Small intestine (tissue), 7 donors: ENCODE measurements around the gene TNRC6B. TPM values are rescaled to one million over a fixed set of nuclear protein-coding genes. Genes with fewer than 3 reads are reported as not detected.

ENCODE experiments used
- DNase-seq, 2 donors: peaks; one replicate each; pipeline versions ENCODE4 v3.0.0 to v3.0.0-alpha.2; 2013
- FAIRE-seq: peaks from 2 replicates; lab custom pipeline; 2012; peaks lifted over from hg19 to GRCh38; lab: Jason Lieb, UNC
- H3K27ac ChIP-seq, 3 donors: one replicate each; pipeline ENCODE4 v1.5.1; 2013; ENCODE audit warnings: low read length in 2 of 3, mild to moderate bottlenecking in 2 of 3, control low read depth in 1 of 3, inconsistent platforms in 1 of 3, low read depth in 1 of 3, moderate library complexity in 1 of 3
- H3K27me3 ChIP-seq, 3 donors: one replicate each; pipeline ENCODE4 v1.6.1; 2013; ENCODE audit warnings: low read length in 3 of 3, inconsistent platforms in 1 of 3; ENCODE audit not compliant: control insufficient read depth in 3 of 3, insufficient read depth in 3 of 3
- H3K36me3 ChIP-seq, 3 donors: one replicate each; pipeline ENCODE4 v1.6.1; 2013; ENCODE audit warnings: low read length in 3 of 3, inconsistent platforms in 1 of 3, low read depth in 1 of 3, mild to moderate bottlenecking in 1 of 3, moderate library complexity in 1 of 3; ENCODE audit not compliant: control insufficient read depth in 3 of 3, insufficient read depth in 2 of 3
- H3K4me1 ChIP-seq, 3 donors: one replicate each; pipeline ENCODE4 v1.6.1; 2013; ENCODE audit warnings: low read length in 2 of 3, inconsistent platforms in 1 of 3, low read depth in 1 of 3, mild to moderate bottlenecking in 1 of 3, moderate library complexity in 1 of 3; ENCODE audit not compliant: control insufficient read depth in 3 of 3, insufficient read depth in 2 of 3
- H3K4me3 ChIP-seq, 3 donors: one replicate each; pipeline ENCODE4 v1.5.1; 2013; ENCODE audit warnings: low read length in 3 of 3, control low read depth in 1 of 3, inconsistent platforms in 1 of 3, low read depth in 1 of 3, mild to moderate bottlenecking in 1 of 3, moderate library complexity in 1 of 3
- H3K9me3 ChIP-seq, 2 donors: one replicate each; pipeline ENCODE4 v1.6.1; 2013; ENCODE audit warnings: low read depth in 1 of 2, low read length in 1 of 2; ENCODE audit not compliant: control insufficient read depth in 2 of 2, insufficient read depth in 1 of 2
- WGBS, 3 donors: extraction: QIAGEN DNeasy Blood & Tissue Kit; methylation state at CpG; one replicate each; pipeline ENCODE4 v1.1.7; 2013; 5-methylcytosine and 5-hydroxymethylcytosine counted together
- polyA plus RNA-seq, 4 donors: library from polyadenylated mRNA; stranded (reverse) in 3 of 4; unstranded in 1 of 4; fragments of 200-250 nt in 3 of 4; fragments of 120-200 nt in 1 of 4; gene quantifications; one replicate each; pipeline versions ENCODE4 v1.2.1 to v1.2.3, GENCODE V29; 2013
- donor health status: healthy with polysubstance abuse.
- donor health status: control.
- donor health status: control.
- donor health status: Bipolar disorder and iron deficiency.
- donor health status: healthy.

TNRC6B gene
- polyA plus RNA-seq, 4 donors = 2.2 to 9.6 (median 5.9) TPM

DNA sequence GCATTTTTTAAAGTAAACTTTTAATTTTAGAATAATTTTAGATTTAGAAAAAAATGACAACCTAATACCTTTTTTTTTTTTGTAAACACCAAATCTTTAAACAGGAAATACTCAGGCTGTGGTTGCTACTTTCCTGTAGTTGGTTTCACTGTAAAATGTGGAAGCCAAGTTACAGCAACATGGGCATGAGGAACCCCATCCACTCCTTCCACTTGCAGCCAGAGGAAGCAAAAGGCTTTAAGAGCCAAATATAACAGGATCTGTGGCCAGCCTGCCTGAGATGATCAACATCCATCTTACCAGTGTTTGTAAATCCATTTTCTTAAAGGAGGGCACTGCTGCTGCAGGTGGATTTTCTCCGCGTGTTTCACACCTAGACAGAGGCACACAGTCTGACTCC lies 66.2 kb downstream of the TNRC6B start:
- FAIRE-seq (no peak), DNase-seq (peak in 1 of 2 donors; percentile 16)
- WGBS, 3 donors = 82 to 96% (median 91%) methylated on average over 2 of the region's 2 CpGs
- H3K27ac ChIP-seq = no peak overlapping the region
- no peak overlapping the region for H3K4me3 ChIP-seq
- H3K27me3 ChIP-seq = no peaks in the 10 kb centered on the region
- H3K9me3 ChIP-seq = no peaks in the 10 kb centered on the region
- H3K4me1 ChIP-seq = peaks cover 0 to 10% (median 0%) of the 10 kb centered on the region in 3 donors
- peaks cover 0 to 24% (median 3%) of the 10 kb centered on the region in 3 donors for H3K36me3 ChIP-seq

DNA sequence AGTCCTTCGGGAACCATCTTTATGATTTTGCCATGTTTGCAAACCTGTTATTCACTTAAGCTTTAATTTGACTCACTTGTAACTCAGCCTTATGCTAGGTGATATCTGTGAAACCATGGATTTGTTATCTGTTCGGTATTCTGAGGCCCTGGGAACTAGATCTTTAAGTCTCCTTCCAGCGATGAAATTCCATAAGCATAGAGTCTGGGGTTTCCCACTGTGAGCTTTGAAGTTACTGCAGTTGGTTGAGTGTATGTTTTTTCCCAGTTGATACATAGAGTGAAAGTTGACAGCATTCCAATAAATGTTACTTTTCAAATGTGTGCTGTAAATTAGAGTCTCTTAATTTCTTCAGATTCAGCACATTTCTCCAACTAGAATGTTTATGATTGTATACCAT lies 66.9 kb downstream of the TNRC6B start:
- DNase-seq (no peak), FAIRE-seq (no peak)
- H3K27me3 ChIP-seq = no peaks in the 10 kb centered on the region
- H3K27ac ChIP-seq = no peak overlapping the region
- peaks cover 0 to 23% (median 3%) of the 10 kb centered on the region in 3 donors for H3K36me3 ChIP-seq
- H3K4me1 ChIP-seq = peaks cover 0 to 6% (median 0%) of the 10 kb centered on the region in 3 donors
- WGBS, 3 donors = 93 to 99% (median 94%) methylated on average over 3 of the region's 3 CpGs
- no peaks in the 10 kb centered on the region for H3K9me3 ChIP-seq
- H3K4me3 ChIP-seq = no peak overlapping the region

DNA sequence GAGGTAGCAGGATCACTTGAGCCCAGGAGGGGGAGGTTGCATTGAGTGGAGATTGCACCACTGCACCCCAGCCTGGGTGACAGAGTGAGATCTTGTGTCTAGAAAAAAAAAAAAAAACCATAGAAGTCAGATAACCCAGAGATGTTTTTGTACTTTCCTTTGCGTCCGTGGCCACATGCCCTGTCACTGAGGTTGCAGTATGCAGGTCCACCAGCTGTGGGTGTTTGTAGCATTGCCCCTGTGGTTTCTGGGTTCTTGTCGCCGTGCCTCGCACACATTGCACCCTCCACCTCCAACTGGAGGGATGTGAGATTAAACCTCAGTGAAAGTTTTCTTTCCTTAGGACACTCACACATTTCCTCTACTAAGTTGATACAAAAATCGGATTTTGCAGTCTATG lies 70.3 kb downstream of the TNRC6B start:
- Histone ChIP-seq H3K4me1 (peaks cover 0 to 3% (median 0%) of the 10 kb centered on the region in 3 donors), H3K27me3 (no peaks in the 10 kb centered on the region), H3K27ac (no peak overlapping the region), H3K9me3 (no peaks in the 10 kb centered on the region), H3K4me3 (no peak overlapping the region), H3K36me3 (peaks cover 0 to 23% (median 5%) of the 10 kb centered on the region in 3 donors)
- FAIRE-seq (no peak), DNase-seq (peak in 1 of 2 donors; percentile 49)
- WGBS, 3 donors = 66 to 86% (median 71%) methylated on average over 6 of the region's 6 CpGs

DNA sequence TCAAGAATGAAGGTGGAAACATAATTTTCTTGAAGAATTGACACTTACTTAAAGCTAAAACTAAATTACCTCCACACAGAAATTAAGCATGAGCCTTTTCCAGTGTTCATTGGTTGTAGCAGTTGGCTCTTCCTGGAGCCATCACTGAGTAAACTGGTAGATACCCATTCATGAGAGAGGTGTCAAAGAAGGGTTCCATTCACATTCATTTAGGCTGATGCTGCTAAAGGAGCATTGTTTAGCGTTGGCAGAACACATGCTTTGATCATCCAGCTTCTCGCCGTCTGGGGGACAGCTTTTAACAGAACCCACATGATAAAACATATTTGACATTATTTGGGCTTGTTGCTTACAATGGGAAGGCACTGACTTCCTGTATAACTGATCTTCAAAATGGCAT lies 71.6 kb downstream of the TNRC6B start:
- no peaks in the 10 kb centered on the region for H3K9me3 ChIP-seq
- 66 to 92% (median 82%) methylated on average over 3 of the region's 3 CpGs for WGBS, 3 donors
- FAIRE-seq (no peak), DNase-seq (no peak)
- H3K4me1 ChIP-seq = no peaks in the 10 kb centered on the region
- H3K4me3 ChIP-seq = no peak overlapping the region
- no peak overlapping the region for H3K27ac ChIP-seq
- no peaks in the 10 kb centered on the region for H3K27me3 ChIP-seq
- H3K36me3 ChIP-seq = peaks cover 0 to 24% (median 5%) of the 10 kb centered on the region in 3 donors

DNA sequence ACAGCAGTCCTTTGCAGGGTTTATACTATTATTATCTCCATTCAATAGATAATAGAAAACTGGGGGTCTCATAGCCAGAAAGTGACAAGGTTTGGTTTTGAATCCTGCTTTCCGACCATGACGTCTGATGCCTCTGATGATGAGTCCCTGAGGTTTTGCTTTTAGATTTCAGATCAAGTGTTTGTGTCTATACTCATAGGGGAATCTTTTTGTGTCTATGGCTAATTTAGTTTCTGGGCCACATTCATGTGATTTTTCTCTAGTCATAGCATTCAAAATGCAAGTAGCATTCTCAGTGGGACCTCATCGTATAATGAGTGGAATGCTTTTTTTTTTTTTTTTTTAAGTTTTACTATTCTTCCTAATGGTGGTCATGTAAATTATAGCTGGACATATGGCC lies 72.9 kb downstream of the TNRC6B start:
- DNase-seq = no peak
- no peak for FAIRE-seq
- Histone ChIP-seq H3K36me3 (peaks cover 0 to 26% (median 5%) of the 10 kb centered on the region in 3 donors), H3K4me1 (no peaks in the 10 kb centered on the region), H3K9me3 (no peaks in the 10 kb centered on the region), H3K27ac (no peak overlapping the region), H3K4me3 (no peak overlapping the region), H3K27me3 (no peaks in the 10 kb centered on the region)
- WGBS, 3 donors = 81 to 92% (median 88%) methylated on average over 3 of the region's 3 CpGs

DNA sequence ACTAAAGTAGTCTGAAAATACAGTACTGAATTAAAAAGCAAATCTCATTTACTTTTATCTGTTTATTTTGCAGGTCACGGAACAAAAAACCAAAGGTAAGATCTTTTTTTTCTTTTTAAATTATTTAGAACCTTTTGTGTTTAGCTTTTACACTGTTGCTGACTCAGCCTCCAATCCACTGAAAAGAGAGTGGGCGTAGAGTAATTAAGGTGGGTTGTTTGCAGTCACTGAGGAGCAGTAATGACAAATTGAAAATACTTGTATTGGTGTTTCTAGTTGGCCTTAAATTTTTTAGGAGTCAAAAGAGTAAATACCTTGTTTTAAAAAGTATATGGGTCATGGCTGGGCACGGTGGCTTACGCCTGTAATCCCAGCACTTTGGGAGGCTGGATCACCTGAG lies 73.4 kb downstream of the TNRC6B start:
- 93 to 95% (median 94%) methylated on average over 4 of the region's 4 CpGs for WGBS, 3 donors
- no peaks in the 10 kb centered on the region for H3K9me3 ChIP-seq
- DNase-seq (no peak), FAIRE-seq (no peak)
- H3K4me3 ChIP-seq = no peak overlapping the region
- H3K36me3 ChIP-seq = peaks cover 0 to 24% (median 5%) of the 10 kb centered on the region in 3 donors
- no peaks in the 10 kb centered on the region for H3K27me3 ChIP-seq
- H3K4me1 ChIP-seq = no peaks in the 10 kb centered on the region
- no peak overlapping the region for H3K27ac ChIP-seq

DNA sequence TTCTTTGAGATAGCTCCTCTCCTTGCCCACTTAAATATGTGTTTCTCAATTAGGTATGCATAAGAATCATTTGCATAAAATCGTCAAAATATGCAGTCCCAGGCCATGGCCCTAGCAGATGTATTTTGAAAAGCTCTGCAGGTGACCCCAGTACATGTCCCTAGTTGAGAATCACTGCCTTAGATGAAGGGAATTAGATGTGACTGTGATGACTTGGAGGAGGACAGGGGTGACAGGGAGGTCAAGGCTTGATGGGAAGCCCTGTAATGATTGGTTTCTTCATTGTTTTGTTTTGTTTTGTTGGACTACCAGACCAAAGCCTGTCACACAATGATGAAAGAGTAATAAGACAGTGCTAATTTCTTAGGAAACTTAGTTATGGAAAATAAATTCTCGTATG lies 74.4 kb downstream of the TNRC6B start:
- Histone ChIP-seq H3K36me3 (peaks cover 0 to 15% (median 1%) of the 10 kb centered on the region in 3 donors), H3K4me1 (peaks cover 0 to 4% (median 0%) of the 10 kb centered on the region in 3 donors), H3K27ac (no peak overlapping the region), H3K9me3 (no peaks in the 10 kb centered on the region), H3K4me3 (no peak overlapping the region), H3K27me3 (no peaks in the 10 kb centered on the region)
- WGBS, 3 donors = 80 to 82% (median 82%) methylated on average over 2 of the region's 2 CpGs
- DNase-seq (no peak), FAIRE-seq (no peak)

DNA sequence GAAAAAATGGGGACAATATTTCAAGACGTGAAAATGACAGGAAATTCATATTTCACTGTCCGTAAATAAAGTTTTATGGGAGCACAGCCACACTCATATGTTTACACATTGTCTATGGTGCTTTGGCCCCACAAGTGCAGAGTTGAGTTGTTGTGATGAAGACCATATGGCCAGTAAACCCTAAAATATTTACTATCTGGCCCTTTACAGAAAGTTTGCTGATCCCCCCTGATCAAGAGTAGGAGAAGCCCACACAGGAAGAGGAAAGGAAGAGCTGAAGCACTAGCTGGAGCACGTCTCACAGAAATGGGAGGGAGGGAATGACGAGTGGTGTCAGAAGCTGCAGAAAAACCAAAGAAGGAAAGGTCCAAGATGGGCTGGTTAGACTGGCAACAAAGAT lies 78.8 kb downstream of the TNRC6B start:
- DNase-seq (peak in 1 of 2 donors; percentile 9), FAIRE-seq (no peak)
- 69 to 89% (median 83%) methylated on average over 4 of the region's 4 CpGs for WGBS, 3 donors
- no peaks in the 10 kb centered on the region for H3K9me3 ChIP-seq
- peaks cover 3 to 17% (median 10%) of the 10 kb centered on the region in 3 donors for H3K4me1 ChIP-seq
- H3K27ac ChIP-seq = peak overlapping the region in 1 of 3 donors; percentile 18
- H3K4me3 ChIP-seq = no peak overlapping the region
- no peaks in the 10 kb centered on the region for H3K27me3 ChIP-seq
- peaks cover 0 to 18% (median 0%) of the 10 kb centered on the region in 3 donors for H3K36me3 ChIP-seq

DNA sequence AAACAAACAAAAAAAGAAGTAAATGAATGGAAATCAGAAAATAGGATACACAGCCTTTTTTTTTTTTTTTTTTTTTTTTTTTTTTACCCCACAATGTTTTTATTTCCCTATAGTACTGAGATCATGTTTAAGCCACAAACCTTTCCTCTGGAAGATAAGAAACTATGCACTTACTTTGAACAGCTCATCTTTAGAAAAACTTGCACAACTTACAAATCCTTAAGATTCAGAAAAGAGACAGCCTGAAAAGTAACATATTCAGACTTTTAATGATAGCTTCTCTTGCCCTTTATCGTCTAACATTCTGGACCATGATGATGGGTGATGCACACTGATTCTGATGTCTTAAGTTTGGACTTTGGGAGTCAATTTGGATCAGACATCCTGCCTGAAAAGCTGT lies 80.3 kb downstream of the TNRC6B start:
- no peak for DNase-seq
- peaks cover 3 to 21% (median 5%) of the 10 kb centered on the region in 3 donors for H3K36me3 ChIP-seq
- H3K9me3 ChIP-seq = no peaks in the 10 kb centered on the region
- no peak overlapping the region for H3K4me3 ChIP-seq
- 18 to 63% (median 29%) methylated on average over 1 of the region's 1 CpG for WGBS, 3 donors
- peaks cover 3 to 17% (median 10%) of the 10 kb centered on the region in 3 donors for H3K4me1 ChIP-seq
- H3K27ac ChIP-seq = peak overlapping the region; percentile 59 to 89 (median 68)
- H3K27me3 ChIP-seq = no peaks in the 10 kb centered on the region
- FAIRE-seq = no peak
